IMR-90 (cell line): ENCODE data around the gene PACSIN2. TPM values are rescaled to one million over a fixed set of nuclear protein-coding genes. Genes with fewer than 3 reads are reported as not detected.

ENCODE experiments used
- ATAC-seq: fragments of 200-7000 bp; cut with Tn5 transposase; 2 replicates; pipeline ENCODE4 v1.9.1; 2020; ENCODE audit warnings: low read depth, mild to moderate bottlenecking, moderate library complexity
- BruUV-seq: library from RNA; stranded (reverse); fragments of 400-500 nt; replicated peaks from 2 replicates; lab custom pipeline; 2021; lab: Mats Ljungman, UMichigan
- CTCF ChIA-PET: fragments of 300-600 bp; formaldehyde crosslinking; extraction: SDS; loops from one replicate; lab custom pipeline; 2021; ENCODE audit warnings: antibody characterized with exemption; lab: Yijun Ruan, JAX
- POLR2A ChIA-PET: fragments of 300-600 bp; sonication (Branson Sonifier 250); formaldehyde crosslinking; loops from one replicate; lab custom pipeline; 2022; ENCODE audit warnings: antibody characterized with exemption; ENCODE audit not compliant: unreplicated experiment; lab: Charles Lee
- DNase-seq: peaks from one replicate; pipeline ENCODE4 v3.0.0; 2013
- H2AFZ ChIP-seq: replicated peaks from 2 replicates; pipeline ENCODE3; 2013; ENCODE audit warnings: low read length, mild to moderate bottlenecking; ENCODE audit not compliant: poor library complexity
- H2AK5ac ChIP-seq: 2 replicates; pipeline ENCODE4 v1.6.1; 2013; ENCODE audit warnings: low read depth, low read length, inconsistent platforms
- H2AK9ac ChIP-seq: replicated peaks from 2 replicates; pipeline ENCODE3; 2013; ENCODE audit warnings: mild to moderate bottlenecking, low read depth, low read length, moderate library complexity; ENCODE audit not compliant: poor library complexity
- H2BK120ac ChIP-seq: 2 replicates; pipeline ENCODE4 v1.6.1; 2013; ENCODE audit warnings: low read depth, low read length, inconsistent platforms
- H2BK15ac ChIP-seq: 3 replicates; pipeline ENCODE4 v1.6.1; 2013; ENCODE audit warnings: low read depth, low read length, inconsistent platforms
- H2BK20ac ChIP-seq: 2 replicates; pipeline ENCODE4 v1.6.1; 2013; ENCODE audit warnings: low read depth, mild to moderate bottlenecking, inconsistent platforms, low read length, moderate library complexity
- H2BK5ac ChIP-seq: 2 replicates; pipeline ENCODE4 v1.6.1; 2013; ENCODE audit warnings: mild to moderate bottlenecking, low read depth, low read length, inconsistent platforms; ENCODE audit not compliant: poor library complexity, severe bottlenecking
- H3K14ac ChIP-seq: replicated peaks from 2 replicates; pipeline ENCODE4 v1.6.1; 2013; ENCODE audit warnings: low read depth, low read length, inconsistent platforms
- H3K18ac ChIP-seq: 2 replicates; pipeline ENCODE4 v1.6.1; 2013; ENCODE audit warnings: low read depth, low read length, control low read depth
- H3K23ac ChIP-seq: 2 replicates; pipeline ENCODE4 v1.6.1; 2013; ENCODE audit warnings: low read depth, low read length, inconsistent platforms
- H3K27ac ChIP-seq: 2 replicates; pipeline ENCODE4 v1.5.1; 2013; ENCODE audit warnings: mild to moderate bottlenecking, control low read depth, low read length; ENCODE audit not compliant: insufficient read depth
- H3K27me3 ChIP-seq: 2 replicates; pipeline ENCODE4 v1.6.1; 2013; ENCODE audit warnings: low read length; ENCODE audit not compliant: control insufficient read depth, insufficient read depth
- H3K36me3 ChIP-seq: 2 replicates; pipeline ENCODE4 v1.6.1; 2013; ENCODE audit warnings: low read length, mixed read lengths; ENCODE audit not compliant: control insufficient read depth, insufficient read depth
- H3K4ac ChIP-seq: 2 replicates; pipeline ENCODE4 v1.6.1; 2013; ENCODE audit warnings: low read depth, low read length, inconsistent platforms
- H3K4me1 ChIP-seq: 2 replicates; pipeline ENCODE4 v1.6.1; 2013; ENCODE audit warnings: low read length, mixed read lengths; ENCODE audit not compliant: control insufficient read depth, insufficient read depth
- H3K4me2 ChIP-seq: 2 replicates; pipeline ENCODE4 v1.6.1; 2013; ENCODE audit warnings: low read depth, mild to moderate bottlenecking, control low read depth, low read length, moderate library complexity
- H3K4me3 ChIP-seq: 2 replicates; pipeline ENCODE4 v1.5.1; 2013; ENCODE audit warnings: low read depth, mild to moderate bottlenecking, control low read depth, low read length, moderate library complexity; ENCODE audit not compliant: insufficient read depth
- H3K56ac ChIP-seq: 2 replicates; pipeline ENCODE4 v1.6.1; 2013; ENCODE audit warnings: low read length, inconsistent platforms; ENCODE audit not compliant: insufficient read depth; ENCODE audit errors: extremely low read depth
- H3K79me1 ChIP-seq, 2 experiments: 2 replicates each; pipeline ENCODE4 v1.6.1; 2013; ENCODE audit warnings: low read length in 2 of 2, inconsistent platforms in 1 of 2, low read depth in 1 of 2
- H3K9ac ChIP-seq: 2 replicates; pipeline ENCODE4 v1.6.1; 2013; ENCODE audit warnings: low read depth, low read length, control low read depth
- H3K9me1 ChIP-seq: 2 replicates; pipeline ENCODE4 v1.6.1; 2013; ENCODE audit warnings: low read length, inconsistent platforms; ENCODE audit not compliant: insufficient read depth
- H3K9me3 ChIP-seq: 2 replicates; pipeline ENCODE4 v1.6.1; 2013; ENCODE audit warnings: low read length; ENCODE audit not compliant: control insufficient read depth, insufficient read depth
- H4K20me1 ChIP-seq: 2 replicates; pipeline ENCODE4 v1.6.1; 2013; ENCODE audit warnings: low read length, inconsistent platforms; ENCODE audit not compliant: insufficient read depth
- H4K5ac ChIP-seq: 2 replicates; pipeline ENCODE4 v1.6.1; 2013; ENCODE audit warnings: mild to moderate bottlenecking, low read depth, low read length, control low read depth
- H4K8ac ChIP-seq, 2 experiments: 2 replicates each; pipeline ENCODE4 v1.6.1; 2013; ENCODE audit warnings: low read depth in 2 of 2, low read length in 2 of 2, control low read depth in 1 of 2, inconsistent platforms in 1 of 2
- H4K91ac ChIP-seq: 2 replicates; pipeline ENCODE4 v1.6.1; 2013; ENCODE audit warnings: low read depth, low read length, inconsistent platforms; ENCODE audit not compliant: insufficient read depth
- CHD1 ChIP-seq: IDR thresholded peaks from 2 replicates; pipeline ENCODE4 v1.6.1; 2012; ENCODE audit warnings: low read depth, low read length, improper control_type of control experiment
- MAFK ChIP-seq: IDR thresholded peaks from 2 replicates; pipeline ENCODE4 v1.6.1; 2012; ENCODE audit warnings: low read depth, low read length, improper control_type of control experiment
- NFE2L2 ChIP-seq: fragments of 150-350 bp; IDR thresholded peaks from 2 replicates; pipeline ENCODE4 v1.6.1; 2016; ENCODE audit warnings: low read depth, mild to moderate bottlenecking, low read length
- POLR2A ChIP-seq: IDR thresholded peaks from 2 replicates; pipeline ENCODE4 v1.6.1; 2012; ENCODE audit warnings: mild to moderate bottlenecking, low read depth, low read length
- RAD21 ChIP-seq: IDR thresholded peaks from 2 replicates; pipeline ENCODE4 v1.6.1; 2012; ENCODE audit warnings: low read length, improper control_type of control experiment
- WGBS, 2 experiments: methylation state at CpG; one replicate each; pipeline versions ENCODE4 v1.1.5 to v1.1.7; 2013; ENCODE audit warnings: missing lambda C conversion rate in 2 of 2; ENCODE audit not compliant: insufficient read length in 1 of 2; ENCODE audit errors: extremely low coverage in 2 of 2; 5-methylcytosine and 5-hydroxymethylcytosine counted together
- dilution Hi-C: fragments of 300-500 bp; cut with HindIII; formaldehyde crosslinking; loops from one replicate; pipeline ENCODE4 v1.14.3; 2018; ENCODE audit warnings: low sequenced_read_pairs; ENCODE audit not compliant: unreplicated experiment
- in situ Hi-C: fragments of 300-500 bp; cut with MboI; formaldehyde crosslinking; loops from 3 replicates; pipeline ENCODE4 v1.14.3; 2019; ENCODE audit warnings: low sequenced_read_pairs, inconsistent platforms, mixed read lengths
- intact Hi-C: fragments of 100-400 bp; cut with micrococcal nuclease; formaldehyde crosslinking; loops from 2 replicates; pipeline ENCODE4 v1.10.0; 2022
- polyA plus RNA-seq, 3 experiments: library from polyadenylated mRNA; depleted of rRNA; stranded (reverse); fragments of >200 nt; gene quantifications; 2 replicates each; pipeline ENCODE4 v1.2.3, GENCODE V29; 2012; ENCODE audit warnings: low replicate concordance in 1 of 3
- total RNA-seq: library from RNA; depleted of rRNA; stranded (reverse); fragments of >200 nt; gene quantifications from 2 replicates; pipeline ENCODE4 v1.2.3, GENCODE V29; 2012
- TF ChIP-seq, protein P1 (sequence below): fragments of 150-350 bp; IDR thresholded peaks from 2 replicates; pipeline ENCODE4 v1.6.1; 2017; ENCODE audit warnings: mild to moderate bottlenecking, antibody characterized with exemption, low read length, low read depth
- TF ChIP-seq, protein P2 (sequence below): fragments of 150-350 bp; IDR thresholded peaks from 2 replicates; pipeline ENCODE4 v1.6.1; 2016; ENCODE audit warnings: low read depth, mild to moderate bottlenecking, low read length, moderate library complexity, borderline replicate concordance

PACSIN2 gene
- total and polyA plus RNA-seq, 2 of the 4 experiments (the other 2 are of a cell fraction), result 85.0 to 118 TPM

DNA sequence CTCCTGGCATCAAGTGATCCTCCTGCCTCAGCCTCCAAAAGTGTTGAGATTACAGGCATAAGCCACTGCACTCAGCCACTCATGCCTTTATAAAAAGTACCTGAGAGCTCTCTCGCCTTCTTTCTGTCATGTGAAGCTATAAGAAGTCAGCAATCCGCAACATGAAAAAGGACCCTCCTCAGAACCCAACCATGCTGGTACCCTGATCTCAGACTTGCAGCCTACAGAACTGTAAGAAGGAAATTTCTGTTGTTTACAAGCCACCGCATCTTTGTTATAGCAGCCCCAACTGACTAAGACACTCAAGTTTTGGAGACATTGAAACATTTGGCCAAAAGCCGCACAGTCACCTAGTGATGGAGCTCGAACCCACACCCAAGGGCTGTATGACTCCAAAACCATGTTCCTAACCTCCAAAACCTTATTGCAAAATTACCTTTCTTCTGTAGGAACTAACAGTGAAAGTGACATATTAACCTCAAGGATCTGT, 8.9 kb downstream of the PACSIN2 start:
- peaks cover 38% of the 10 kb centered on the region for H4K20me1 ChIP-seq
- no peak overlapping the region for H3K9ac ChIP-seq
- no peak overlapping the region for H2BK5ac ChIP-seq
- no peak overlapping the region for H3K4me3 ChIP-seq
- no peaks in the 10 kb centered on the region for H3K27me3 ChIP-seq
- peak overlapping the region; percentile 8; the same call in 1 of the 2 replicates for H2AK5ac ChIP-seq
- WGBS, 2 experiments, result 100% methylated on average over 1 of the region's 5 CpGs; no CpG with 5 or more reads in 1 of the 2 experiments
- no peak overlapping the region for H2AK9ac ChIP-seq
- TF ChIP-seq RAD21, result no peak
- no peak for TF ChIP-seq NFE2L2
- TF ChIP-seq, protein P1, sequence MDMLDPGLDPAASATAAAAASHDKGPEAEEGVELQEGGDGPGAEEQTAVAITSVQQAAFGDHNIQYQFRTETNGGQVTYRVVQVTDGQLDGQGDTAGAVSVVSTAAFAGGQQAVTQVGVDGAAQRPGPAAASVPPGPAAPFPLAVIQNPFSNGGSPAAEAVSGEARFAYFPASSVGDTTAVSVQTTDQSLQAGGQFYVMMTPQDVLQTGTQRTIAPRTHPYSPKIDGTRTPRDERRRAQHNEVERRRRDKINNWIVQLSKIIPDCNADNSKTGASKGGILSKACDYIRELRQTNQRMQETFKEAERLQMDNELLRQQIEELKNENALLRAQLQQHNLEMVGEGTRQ, result no peak
- TF ChIP-seq, protein P2, sequence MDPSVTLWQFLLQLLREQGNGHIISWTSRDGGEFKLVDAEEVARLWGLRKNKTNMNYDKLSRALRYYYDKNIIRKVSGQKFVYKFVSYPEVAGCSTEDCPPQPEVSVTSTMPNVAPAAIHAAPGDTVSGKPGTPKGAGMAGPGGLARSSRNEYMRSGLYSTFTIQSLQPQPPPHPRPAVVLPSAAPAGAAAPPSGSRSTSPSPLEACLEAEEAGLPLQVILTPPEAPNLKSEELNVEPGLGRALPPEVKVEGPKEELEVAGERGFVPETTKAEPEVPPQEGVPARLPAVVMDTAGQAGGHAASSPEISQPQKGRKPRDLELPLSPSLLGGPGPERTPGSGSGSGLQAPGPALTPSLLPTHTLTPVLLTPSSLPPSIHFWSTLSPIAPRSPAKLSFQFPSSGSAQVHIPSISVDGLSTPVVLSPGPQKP, result no peak
- no peak for TF ChIP-seq MAFK
- no peak for TF ChIP-seq CHD1
- TF ChIP-seq POLR2A, result no peak
- ATAC-seq (no peak), DNase-seq (no peak)
- H3K9me3 ChIP-seq, result no peaks in the 10 kb centered on the region
- H3K79me1 ChIP-seq, result peaks cover 16 to 73% of the 10 kb centered on the region in 2 experiments
- intact Hi-C loops (no loop called here), in situ Hi-C loops (no loop called here), dilution Hi-C loops (no loop called here)
- H3K23ac ChIP-seq, result 0 out of 2 replicates have a peak overlapping the region, but pooled peaks have one; percentile 13
- no peak overlapping the region for H2BK15ac ChIP-seq
- H3K36me3 ChIP-seq, result no peaks in the 10 kb centered on the region
- peaks cover 41% of the 10 kb centered on the region for H3K4me1 ChIP-seq
- H3K4me2 ChIP-seq, result no peak overlapping the region
- ChIA-PET POLR2A (no interaction called here), CTCF (no interaction called here)
- H3K27ac ChIP-seq, result no peak overlapping the region
- no peak overlapping the region for H2BK120ac ChIP-seq
- H3K18ac ChIP-seq, result no peak overlapping the region
- no peak overlapping the region for H4K5ac ChIP-seq
- H3K9me1 ChIP-seq, result peaks cover 37% of the 10 kb centered on the region
- no TSS peak for BruUV-seq
- no peak overlapping the region for H3K56ac ChIP-seq
- H3K14ac ChIP-seq, result no peak overlapping the region
- H3K4ac ChIP-seq, result no peak overlapping the region
- H4K91ac ChIP-seq, result no peak overlapping the region
- no peak overlapping the region for H2AFZ ChIP-seq
- no peak overlapping the region for H2BK20ac ChIP-seq
- no peak overlapping the region for H4K8ac ChIP-seq
